ENCODE results near the gene SINHCAF. TPM values are rescaled to one million over a fixed set of nuclear protein-coding genes. Genes with fewer than 3 reads are reported as not detected.

SINHCAF gene
- total RNA-seq, 1 experiment from 2014 or later, result 179 TPM

- CTCF ChIA-PET, result interaction anchor here (1.0 kb wide), 1 partner anchor 17 kb away, joined by 3 read pairs; no protein-coding TSS in a partner anchor
Measured at GRCh38 chr12:31297572-31298514, 28.1 kb downstream of the SINHCAF start.

More at GRCh38 chr12:31297572-31298514, 28.1 kb downstream of the SINHCAF start:
- Histone ChIP-seq H4K20me1 (ENCODE audit: insufficient read depth) (peaks cover 12% of the 10 kb centered on the region; the same call in 1 of the 2 replicates), H3K4me1 (ENCODE audit: control insufficient read depth in 1 of 2, insufficient read depth in 2 of 2, low read length in 2 of 2) (no peaks in the 10 kb centered on the region), H3K9ac (ENCODE audit: low read length) (no peak overlapping the region), H3K9me2 (ENCODE audit: insufficient read depth) (no peaks in the 10 kb centered on the region), H2AFZ (ENCODE audit: low read depth, low read length, poor library complexity, severe bottlenecking) (no peak overlapping the region), H3K27ac (ENCODE audit: low read depth, low read length) (no peak overlapping the region), H3K27me3 (ENCODE audit: insufficient read depth, low read length) (no peaks in the 10 kb centered on the region), H3K4me3 (replicated peaks in 1 of 2; ENCODE audit: low read depth in 1 of 2, low read length in 2 of 2) (no peak overlapping the region), H3K4me2 (ENCODE audit: low read length) (no peak overlapping the region), H3K9me3 (ENCODE audit: control insufficient read depth in 1 of 2, insufficient read depth in 1 of 2, low read depth in 1 of 2, low read length in 2 of 2) (no peaks in the 10 kb centered on the region), H3K79me2 (ENCODE audit: insufficient read depth, low read length) (peaks cover 98% of the 10 kb centered on the region), H3K36me3 (ENCODE audit: control insufficient read depth in 1 of 2, insufficient read depth in 2 of 2, low read length in 2 of 2) (peaks cover 40 to 48% of the 10 kb centered on the region in 2 experiments)
- intact Hi-C loops (cut with micrococcal nuclease), result no loop called here
- no TSS peak for BruUV-seq (replicated peaks)
- DNase-seq (ENCODE audit: low read depth, low spot score) (no peak), ATAC-seq (no peak)
- TF ChIP-seq ZBTB33 (IDR thresholded peaks at IDR 0.05; ENCODE audit: extremely low read depth, insufficient replicate concordance, low read length) (no peak), RAD21 (IDR thresholded peaks at IDR 0.05; ENCODE audit: low read depth) (no peak), ZFX (IDR thresholded peaks at IDR 0.05) (no peak), POLR2A (IDR thresholded peaks at IDR 0.05; ENCODE audit: borderline replicate concordance, extremely low read depth, insufficient read depth, insufficient read length) (no peak), ELF1 (IDR thresholded peaks at IDR 0.05; ENCODE audit: borderline replicate concordance, low read depth) (no peak), EGR1 (IDR thresholded peaks at IDR 0.05; ENCODE audit: low read depth) (no peak), ZNF274 (IDR thresholded peaks at IDR 0.05; ENCODE audit: low read depth, low read length) (no peak), SIN3A (IDR thresholded peaks at IDR 0.05; ENCODE audit: low read depth) (no peak), REST (IDR thresholded peaks at IDR 0.05; ENCODE audit: low read depth) (no peak), SRF (IDR thresholded peaks at IDR 0.05; ENCODE audit: low read depth) (no peak), CTCF (IDR thresholded peaks at IDR 0.05 in 2 of 3, conservative IDR thresholded peaks at IDR 0.05 in 1 of 3; ENCODE audit: borderline replicate concordance in 1 of 3, insufficient read depth in 1 of 3, low read depth in 2 of 3, low read length in 2 of 3) (no peak), CEBPB (IDR thresholded peaks at IDR 0.05; ENCODE audit: low read depth) (no peak), YY1 (IDR thresholded peaks at IDR 0.05; ENCODE audit: extremely low read depth, insufficient replicate concordance, low read depth, low read length) (no peak), ATF3 (IDR thresholded peaks at IDR 0.05) (no peak), MAX (IDR thresholded peaks at IDR 0.05) (no peak), CBX3 (IDR thresholded peaks at IDR 0.05; ENCODE audit: low read depth) (no peak), JUND (IDR thresholded peaks at IDR 0.05) (no peak), EZH2 (IDR thresholded peaks at IDR 0.05) (no peak), TCF7L2 (IDR thresholded peaks at IDR 0.05; ENCODE audit: borderline replicate concordance, extremely low read depth, insufficient read depth, insufficient read length) (no peak)
- POLR2A ChIA-PET, result no interaction called here
- RAD21 ChIA-PET (ENCODE audit: low non-redundant PET in 1 of 2, low total read pairs in 2 of 2, uncharacterized antibody in 2 of 2, unreplicated experiment in 2 of 2), result no interaction called here

Measured in HCT116 (cell line).